HepG2 (cell line): ENCODE measurements around the gene ABCF1. TPM values are rescaled to one million over a fixed set of nuclear protein-coding genes. Genes with fewer than 3 reads are reported as not detected.

Experiments used
- ARID5B ChIP-seq: IDR thresholded peaks from 2 replicates; pipeline ENCODE4 v1.4.0; 2020; ENCODE audit warnings: mild to moderate bottlenecking, missing genetic modification reagents
- DMAP1 ChIP-seq: IDR thresholded peaks from 2 replicates; pipeline ENCODE4 v1.6.1; 2016
- HNF4A ChIP-seq: sonication (generic); formaldehyde crosslinking; IDR thresholded peaks from 2 replicates; pipeline ENCODE4 v1.4.0; 2020; ENCODE audit warnings: missing genetic modification reagents
- KDM5B ChIP-seq: sonication (generic); formaldehyde crosslinking; IDR thresholded peaks from 2 replicates; pipeline ENCODE4 v1.4.0; 2020; ENCODE audit warnings: missing genetic modification reagents, mild to moderate bottlenecking, borderline replicate concordance
- KLF16 ChIP-seq, 2 experiments: sonication (generic) in 1 of 2; formaldehyde crosslinking in 1 of 2; IDR thresholded peaks; 2 replicates each; pipeline versions ENCODE4 v1.6.1 to v1.8.0; 2016 to 2023; ENCODE audit warnings: missing genetic modification reagents in 2 of 2, missing compliant biosample characterization in 1 of 2
- MED13 ChIP-seq: sonication (generic); formaldehyde crosslinking; IDR thresholded peaks from 2 replicates; pipeline ENCODE4 v1.5.0; 2020; ENCODE audit warnings: missing genetic modification reagents
- NR2C2 ChIP-seq: sonication (generic); formaldehyde crosslinking; IDR thresholded peaks from 2 replicates; pipeline ENCODE4 v1.4.0; 2020; ENCODE audit warnings: missing genetic modification reagents, mild to moderate bottlenecking, moderate library complexity, borderline replicate concordance
- PHF20 ChIP-seq: sonication (generic); formaldehyde crosslinking; IDR thresholded peaks from 2 replicates; pipeline ENCODE4 v1.5.0; 2020; ENCODE audit warnings: mild to moderate bottlenecking, missing genetic modification reagents
- RFX5 ChIP-seq: IDR thresholded peaks from 2 replicates; pipeline ENCODE4 v1.6.1; 2011; ENCODE audit warnings: low read depth, low read length, improper control_type of control experiment
- SMARCC2 ChIP-seq: fragments of 450-650 bp; IDR thresholded peaks from 2 replicates; pipeline ENCODE4 v1.6.1; 2017; ENCODE audit warnings: antibody characterized with exemption, mild to moderate bottlenecking
- SRF ChIP-seq: IDR thresholded peaks from 2 replicates; pipeline ENCODE4 v1.6.1; 2011; ENCODE audit warnings: mild to moderate bottlenecking, low read depth, low read length, moderate library complexity
- SRSF9 ChIP-seq: fragments of 200-400 bp; formaldehyde crosslinking; IDR thresholded peaks from 2 replicates; pipeline ENCODE4 v1.6.1; 2018; ENCODE audit warnings: borderline replicate concordance, mild to moderate bottlenecking, low read depth, low read length; ENCODE audit not compliant: insufficient read depth, poor library complexity, severe bottlenecking
- SYNCRIP ChIP-seq: fragments of 200-400 bp; formaldehyde crosslinking; IDR thresholded peaks from 2 replicates; pipeline ENCODE4 v1.6.1; 2018; ENCODE audit warnings: mild to moderate bottlenecking, low read depth, low read length; ENCODE audit not compliant: insufficient read depth
- U2AF2 ChIP-seq: fragments of 200-400 bp; formaldehyde crosslinking; IDR thresholded peaks from 2 replicates; pipeline ENCODE4 v1.6.1; 2017; ENCODE audit warnings: low read depth, mild to moderate bottlenecking, low read length
- ZBTB7B ChIP-seq: sonication (generic); formaldehyde crosslinking; IDR thresholded peaks from 2 replicates; pipeline ENCODE4 v1.4.0; 2020; ENCODE audit warnings: missing genetic modification reagents
- ZIK1 ChIP-seq: sonication (generic); formaldehyde crosslinking; IDR thresholded peaks from 2 replicates; pipeline ENCODE4 v1.5.0; 2020; ENCODE audit warnings: mild to moderate bottlenecking, low read depth, missing genetic modification reagents, borderline replicate concordance
- ZNF234 ChIP-seq: sonication (generic); formaldehyde crosslinking; conservative IDR thresholded peaks from 2 replicates; pipeline ENCODE4 v1.5.1; 2020; ENCODE audit warnings: mild to moderate bottlenecking, missing genetic modification reagents
- ZNF251 ChIP-seq: sonication (generic); formaldehyde crosslinking; IDR thresholded peaks from 2 replicates; pipeline ENCODE4 v1.9.0; 2021; ENCODE audit warnings: mild to moderate bottlenecking, missing genetic modification reagents
- ZNF326 ChIP-seq: sonication (generic); formaldehyde crosslinking; IDR thresholded peaks from 2 replicates; pipeline ENCODE4 v1.4.0; 2020; ENCODE audit warnings: missing genetic modification reagents, borderline replicate concordance
- ZNF354B ChIP-seq: sonication (generic); formaldehyde crosslinking; IDR thresholded peaks from 2 replicates; pipeline ENCODE4 v1.8.0; 2022; ENCODE audit warnings: mild to moderate bottlenecking, missing genetic modification reagents
- ZNF460 ChIP-seq: sonication (generic); formaldehyde crosslinking; IDR thresholded peaks from 2 replicates; pipeline ENCODE4 v1.5.1; 2020; ENCODE audit warnings: missing genetic modification reagents, mild to moderate bottlenecking, borderline replicate concordance
- ZNF550 ChIP-seq: sonication (generic); formaldehyde crosslinking; IDR thresholded peaks from 2 replicates; pipeline ENCODE4 v1.4.0; 2020; ENCODE audit warnings: mild to moderate bottlenecking, missing genetic modification reagents, borderline replicate concordance
- ZNF567 ChIP-seq: sonication (generic); formaldehyde crosslinking; IDR thresholded peaks from 2 replicates; pipeline ENCODE4 v1.8.1; 2023; ENCODE audit warnings: mild to moderate bottlenecking, missing genetic modification reagents, borderline replicate concordance
- ZNF737 ChIP-seq: sonication (generic); formaldehyde crosslinking; IDR thresholded peaks from 2 replicates; pipeline ENCODE4 v1.5.0; 2020; ENCODE audit warnings: missing genetic modification reagents, mild to moderate bottlenecking, borderline replicate concordance
- ZNF761 ChIP-seq: sonication (generic); formaldehyde crosslinking; conservative IDR thresholded peaks from 2 replicates; pipeline ENCODE4 v1.4.0; 2020; ENCODE audit warnings: mild to moderate bottlenecking, missing genetic modification reagents
- ZNF83 ChIP-seq: sonication (generic); formaldehyde crosslinking; IDR thresholded peaks from 2 replicates; pipeline ENCODE4 v1.4.0; 2020; ENCODE audit warnings: missing genetic modification reagents, mild to moderate bottlenecking, borderline replicate concordance
- polyA plus RNA-seq, 8 experiments: library from polyadenylated mRNA; depleted of rRNA in 3 of 8; stranded (reverse) in 7 of 8; unstranded in 1 of 8; fragments of >200 nt; fragmentation: Illumina TruSeq in 4 of 8; extraction: Trizol in 4 of 8; gene quantifications; 2 replicates each; pipeline versions ENCODE4 v1.2.1 to v1.2.3, GENCODE V29; 2011 to 2016; ENCODE audit warnings: low read depth in 4 of 8, missing spikeins in 1 of 8, mixed read lengths in 1 of 8; ENCODE audit not compliant: insufficient read depth in 1 of 8
- total RNA-seq, 5 experiments: library from RNA; depleted of rRNA; stranded (reverse); fragments of >200 nt; fragmentation: Illumina TruSeq; extraction: Trizol; gene quantifications; 2 replicates each; pipeline ENCODE4 v1.2.3, GENCODE V29; 2016; ENCODE audit warnings: low read depth in 1 of 5
- TF ChIP-seq, protein P1 (sequence below): sonication (generic); formaldehyde crosslinking; IDR thresholded peaks from 2 replicates; pipeline ENCODE4 v1.4.0; 2020; ENCODE audit warnings: mild to moderate bottlenecking, low read depth, missing genetic modification reagents

Gene ABCF1
- total and polyA plus RNA-seq, 2 of the 13 experiments (the other 11 are each of a cell fraction or from before 2014, with no cell fraction given): 25.4 to 98.9 TPM

- TF ChIP-seq SRSF9 (peak; percentile 84), ZBTB7B (CRISPR knock-in tag) (0 out of 2 replicates have a peak, but pooled peaks have one; percentile 21), ZNF354B (no peak), SYNCRIP (no peak), KLF16 (CRISPR knock-in tag; IDR thresholded peaks at IDR 0.05) (peak in 1 of 2 experiments; percentile 70; a peak in 2 of 4 replicates), HNF4A (CRISPR knock-in tag) (no peak), RFX5 (no peak), ZNF761 (no peak), PHF20 (CRISPR knock-in tag) (no peak), ZNF251 (no peak), ZNF567 (CRISPR knock-in tag) (no peak), MED13 (CRISPR knock-in tag) (0 out of 2 replicates have a peak, but pooled peaks have one; percentile 6), SMARCC2 (no peak), ZIK1 (CRISPR knock-in tag) (no peak), ZNF550 (CRISPR knock-in tag) (no peak), ZNF234 (CRISPR knock-in tag) (no peak), ZNF460 (CRISPR knock-in tag) (no peak), ZNF83 (CRISPR knock-in tag) (no peak), SRF (no peak), ARID5B (CRISPR knock-in tag) (no peak; the same call in 1 of the 2 replicates), DMAP1 (peak; percentile 20), ZNF737 (CRISPR knock-in tag) (no peak), NR2C2 (CRISPR knock-in tag) (no peak), U2AF2 (no peak), KDM5B (CRISPR knock-in tag) (no peak), ZNF326 (CRISPR knock-in tag) (no peak)
- TF ChIP-seq, protein P1, sequence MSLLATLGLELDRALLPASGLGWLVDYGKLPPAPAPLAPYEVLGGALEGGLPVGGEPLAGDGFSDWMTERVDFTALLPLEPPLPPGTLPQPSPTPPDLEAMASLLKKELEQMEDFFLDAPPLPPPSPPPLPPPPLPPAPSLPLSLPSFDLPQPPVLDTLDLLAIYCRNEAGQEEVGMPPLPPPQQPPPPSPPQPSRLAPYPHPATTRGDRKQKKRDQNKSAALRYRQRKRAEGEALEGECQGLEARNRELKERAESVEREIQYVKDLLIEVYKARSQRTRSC (CRISPR knock-in tag): peak; percentile 10; the same call in 1 of the 2 replicates
These were observed 44.1 kb downstream of the ABCF1 start (continued) for GRCh38 chr6:30615219-30615957.
